GM23338 (cell line): ENCODE measurements around the gene SRP54. TPM values are rescaled to one million over a fixed set of nuclear protein-coding genes. Genes with fewer than 3 reads are reported as not detected.

Source experiments
- ATAC-seq: fragments of 200-7000 bp; cut with Tn5 transposase; 3 replicates; pipeline ENCODE4 v1.9.1; 2020
- DNase-seq: peaks from one replicate; pipeline ENCODE4 v3.0.0-alpha.2; 2015; ENCODE audit warnings: low spot score
- H2AFZ ChIP-seq: fragments of 200-600 bp; sonication (generic); 2 replicates; pipeline ENCODE4 v1.8.0; 2016; ENCODE audit warnings: antibody characterized with exemption, mild to moderate bottlenecking, moderate library complexity
- H3F3A ChIP-seq: fragments of 200-600 bp; sonication (generic); replicated peaks from 2 replicates; pipeline ENCODE4 v1.8.0; 2017; ENCODE audit warnings: antibody characterized with exemption, mixed run types, low read depth
- H3K27ac ChIP-seq: fragments of 200-600 bp; sonication (generic); 2 replicates; pipeline ENCODE4 v1.6.1; 2016; ENCODE audit warnings: low read depth
- H3K27me3 ChIP-seq: fragments of 200-600 bp; sonication (generic); 2 replicates; pipeline ENCODE4 v1.8.0; 2016; ENCODE audit warnings: mild to moderate bottlenecking, mixed run types, moderate library complexity; ENCODE audit not compliant: insufficient read depth
- H3K36me3 ChIP-seq: fragments of 200-600 bp; sonication (generic); 2 replicates; pipeline ENCODE4 v1.8.0; 2016; ENCODE audit warnings: mild to moderate bottlenecking; ENCODE audit not compliant: insufficient read depth
- H3K4me1 ChIP-seq: fragments of 200-600 bp; sonication (generic); 2 replicates; pipeline ENCODE4 v1.8.0; 2016; ENCODE audit warnings: mild to moderate bottlenecking, moderate library complexity; ENCODE audit not compliant: insufficient read depth
- H3K4me2 ChIP-seq: fragments of 200-600 bp; sonication (generic); 2 replicates; pipeline ENCODE4 v1.7.1; 2017; ENCODE audit warnings: mixed run types
- H3K4me3 ChIP-seq: fragments of 200-600 bp; sonication (generic); 2 replicates; pipeline ENCODE4 v1.6.1; 2016; ENCODE audit warnings: mixed run types
- H3K79me2 ChIP-seq: fragments of 200-600 bp; sonication (generic); replicated peaks from 2 replicates; pipeline ENCODE4 v1.8.0; 2017; ENCODE audit warnings: mild to moderate bottlenecking; ENCODE audit not compliant: insufficient read depth
- H3K9me2 ChIP-seq: fragments of 200-600 bp; sonication (generic); 2 replicates; pipeline ENCODE4 v1.8.0; 2017; ENCODE audit not compliant: insufficient read depth
- H4K20me1 ChIP-seq: fragments of 200-600 bp; sonication (generic); replicated peaks from 2 replicates; pipeline ENCODE4 v1.8.0; 2017; ENCODE audit warnings: mild to moderate bottlenecking; ENCODE audit not compliant: insufficient read depth
- H3K27ac Mint-ChIP-seq: 2 replicates; pipeline ENCODE4 v1.8.0; 2020; ENCODE audit warnings: inconsistent platforms, mild to moderate bottlenecking, moderate library complexity, mixed read lengths
- H3K27me3 Mint-ChIP-seq: 3 replicates; pipeline ENCODE4 v1.8.0; 2022; ENCODE audit warnings: low read depth, mild to moderate bottlenecking, moderate library complexity, mixed read lengths, inconsistent platforms; ENCODE audit not compliant: insufficient read depth, poor library complexity
- H3K36me3 Mint-ChIP-seq: 3 replicates; pipeline ENCODE4 v1.8.0; 2021; ENCODE audit warnings: low read depth, mild to moderate bottlenecking, inconsistent platforms, moderate library complexity, mixed read lengths
- H3K4me1 Mint-ChIP-seq: 3 replicates; pipeline ENCODE4 v1.8.0; 2020; ENCODE audit warnings: mild to moderate bottlenecking, inconsistent platforms, mixed read lengths
- H3K4me3 Mint-ChIP-seq: 3 replicates; pipeline ENCODE4 v1.8.0; 2021; ENCODE audit warnings: moderate library complexity, mild to moderate bottlenecking, inconsistent platforms, mixed read lengths
- H3K9me3 Mint-ChIP-seq: 3 replicates; pipeline ENCODE4 v1.8.0; 2020; ENCODE audit warnings: moderate library complexity, mild to moderate bottlenecking, inconsistent platforms, mixed read lengths
- CREB1 ChIP-seq: fragments of 250-450 bp; sonication (Bioruptor Pico); IDR thresholded peaks from 2 replicates; pipeline ENCODE4 v1.5.0; 2020; ENCODE audit warnings: low read depth, mild to moderate bottlenecking, moderate library complexity
- EZH2phosphoT487 ChIP-seq: fragments of 200-600 bp; sonication (generic); IDR thresholded peaks from one replicate; pipeline ENCODE4 v1.8.1; 2018; ENCODE audit warnings: antibody characterized with exemption; ENCODE audit not compliant: unreplicated experiment
- NANOG ChIP-seq: IDR thresholded peaks from 2 replicates; pipeline ENCODE4 v1.6.1; 2016; ENCODE audit warnings: antibody characterized with exemption, borderline replicate concordance
- POLR2AphosphoS5 ChIP-seq: IDR thresholded peaks from 2 replicates; pipeline ENCODE4 v1.6.1; 2016; ENCODE audit warnings: antibody characterized with exemption, low read depth
- REST ChIP-seq: IDR thresholded peaks from one replicate; pipeline ENCODE4 v1.6.1; 2018; ENCODE audit warnings: antibody characterized with exemption; ENCODE audit not compliant: unreplicated experiment
- STAT1 ChIP-seq: IDR thresholded peaks from one replicate; pipeline ENCODE4 v1.6.1; 2016; ENCODE audit warnings: antibody characterized with exemption; ENCODE audit not compliant: unreplicated experiment
- ZNF331 ChIP-seq: fragments of 250-450 bp; sonication (Bioruptor Pico); IDR thresholded peaks from 2 replicates; pipeline ENCODE4 v1.5.0; 2020; ENCODE audit warnings: low read depth, mild to moderate bottlenecking, moderate library complexity
- polyA plus RNA-seq: library from polyadenylated mRNA; unstranded; fragments of >200 nt; fragmentation: Nextera tagmentation; extraction: Ambion mirVana; gene quantifications from 2 replicates; pipeline ENCODE4 v1.2.1, GENCODE V29; 2016
- total RNA-seq: library from RNA; depleted of rRNA; stranded (reverse); fragments of >200 nt; shearing (Covaris generic); gene quantifications from 2 replicates; pipeline ENCODE4 v1.2.3, GENCODE V29; 2014
- TF ChIP-seq, protein P1 (sequence below): IDR thresholded peaks from 2 replicates; pipeline ENCODE4 v1.6.1; 2016; ENCODE audit warnings: antibody characterized with exemption
- TF ChIP-seq, protein P2 (sequence below), 2 experiments: fragments of 200-600 bp in 1 of 2; sonication (generic) in 1 of 2; conservative IDR thresholded peaks; 2 replicates each; pipeline versions ENCODE4 v1.5.1 to v1.6.1; 2016 to 2017; ENCODE audit warnings: antibody characterized with exemption in 2 of 2, low read depth in 2 of 2, mild to moderate bottlenecking in 2 of 2, moderate library complexity in 1 of 2

The SRP54 gene
- total and polyA plus RNA-seq, 2 experiments from 2014 or later, result 60.4 to 77.5 TPM

GRCh38 chr14:34937442-34937841 is 45.4 kb upstream of the SRP54 start:
- DNase-seq (no peak), ATAC-seq (no peak)
- no peak overlapping the region; the same call in 1 of the 2 replicates for H3K27ac ChIP-seq
- H4K20me1 ChIP-seq, result no peaks in the 10 kb centered on the region
- H3K4me3 ChIP-seq, result no peak overlapping the region
- no peaks in the 10 kb centered on the region for H3K4me1 ChIP-seq
- TF ChIP-seq POLR2AphosphoS5 (no peak), ZNF331 (no peak), NANOG (no peak), EZH2phosphoT487 (no peak), REST (no peak), CREB1 (CRISPR knock-in tag) (no peak)
- TF ChIP-seq, protein P1, sequence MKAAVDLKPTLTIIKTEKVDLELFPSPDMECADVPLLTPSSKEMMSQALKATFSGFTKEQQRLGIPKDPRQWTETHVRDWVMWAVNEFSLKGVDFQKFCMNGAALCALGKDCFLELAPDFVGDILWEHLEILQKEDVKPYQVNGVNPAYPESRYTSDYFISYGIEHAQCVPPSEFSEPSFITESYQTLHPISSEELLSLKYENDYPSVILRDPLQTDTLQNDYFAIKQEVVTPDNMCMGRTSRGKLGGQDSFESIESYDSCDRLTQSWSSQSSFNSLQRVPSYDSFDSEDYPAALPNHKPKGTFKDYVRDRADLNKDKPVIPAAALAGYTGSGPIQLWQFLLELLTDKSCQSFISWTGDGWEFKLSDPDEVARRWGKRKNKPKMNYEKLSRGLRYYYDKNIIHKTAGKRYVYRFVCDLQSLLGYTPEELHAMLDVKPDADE, result no peak
- TF ChIP-seq, protein P2, sequence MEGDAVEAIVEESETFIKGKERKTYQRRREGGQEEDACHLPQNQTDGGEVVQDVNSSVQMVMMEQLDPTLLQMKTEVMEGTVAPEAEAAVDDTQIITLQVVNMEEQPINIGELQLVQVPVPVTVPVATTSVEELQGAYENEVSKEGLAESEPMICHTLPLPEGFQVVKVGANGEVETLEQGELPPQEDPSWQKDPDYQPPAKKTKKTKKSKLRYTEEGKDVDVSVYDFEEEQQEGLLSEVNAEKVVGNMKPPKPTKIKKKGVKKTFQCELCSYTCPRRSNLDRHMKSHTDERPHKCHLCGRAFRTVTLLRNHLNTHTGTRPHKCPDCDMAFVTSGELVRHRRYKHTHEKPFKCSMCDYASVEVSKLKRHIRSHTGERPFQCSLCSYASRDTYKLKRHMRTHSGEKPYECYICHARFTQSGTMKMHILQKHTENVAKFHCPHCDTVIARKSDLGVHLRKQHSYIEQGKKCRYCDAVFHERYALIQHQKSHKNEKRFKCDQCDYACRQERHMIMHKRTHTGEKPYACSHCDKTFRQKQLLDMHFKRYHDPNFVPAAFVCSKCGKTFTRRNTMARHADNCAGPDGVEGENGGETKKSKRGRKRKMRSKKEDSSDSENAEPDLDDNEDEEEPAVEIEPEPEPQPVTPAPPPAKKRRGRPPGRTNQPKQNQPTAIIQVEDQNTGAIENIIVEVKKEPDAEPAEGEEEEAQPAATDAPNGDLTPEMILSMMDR (conservative IDR thresholded peaks at IDR 0.05; ENCODE audit: low read depth in 2 of 2), result no peak
- Mint-ChIP-seq H3K9me3 (peaks cover 7% of the 10 kb centered on the region; the same call in 2 of the 3 replicates), H3K27me3 (peaks cover 3% of the 10 kb centered on the region), H3K4me1 (no peaks in the 10 kb centered on the region), H3K4me3 (no peak overlapping the region), H3K36me3 (peaks cover 7% of the 10 kb centered on the region), H3K27ac (no peak overlapping the region)
- no peak overlapping the region for H2AFZ ChIP-seq
- no peaks in the 10 kb centered on the region for H3K36me3 ChIP-seq
- no peak overlapping the region for H3K4me2 ChIP-seq
- H3K79me2 ChIP-seq, result no peaks in the 10 kb centered on the region
- no peaks in the 10 kb centered on the region for H3F3A ChIP-seq
- H3K27me3 ChIP-seq, result no peaks in the 10 kb centered on the region
- 0 out of 2 replicates have a peak, but pooled peaks cover 3% of the 10 kb centered on the region for H3K9me2 ChIP-seq

GRCh38 chr14:34937876-34938275 is 44.9 kb upstream of the SRP54 start:
- H3F3A ChIP-seq, result no peaks in the 10 kb centered on the region

More at GRCh38 chr14:34937876-34938275, 44.9 kb upstream of the SRP54 start:
- Mint-ChIP-seq H3K36me3 (peaks cover 7% of the 10 kb centered on the region), H3K27ac (no peak overlapping the region), H3K4me3 (no peak overlapping the region), H3K9me3 (peaks cover 7% of the 10 kb centered on the region; the same call in 2 of the 3 replicates), H3K4me1 (no peaks in the 10 kb centered on the region), H3K27me3 (peaks cover 3% of the 10 kb centered on the region)
- H3K4me2 ChIP-seq, result no peak overlapping the region
- H2AFZ ChIP-seq, result no peak overlapping the region
- H3K79me2 ChIP-seq, result no peaks in the 10 kb centered on the region
- ATAC-seq (no peak), DNase-seq (no peak)
- H3K27ac ChIP-seq, result no peak overlapping the region
- H3K9me2 ChIP-seq, result 0 out of 2 replicates have a peak, but pooled peaks cover 4% of the 10 kb centered on the region
- no peaks in the 10 kb centered on the region for H3K27me3 ChIP-seq
- H3K4me3 ChIP-seq, result no peak overlapping the region
- H3K36me3 ChIP-seq, result no peaks in the 10 kb centered on the region
- H3K4me1 ChIP-seq, result no peaks in the 10 kb centered on the region
- no peaks in the 10 kb centered on the region for H4K20me1 ChIP-seq
- TF ChIP-seq STAT1 (no peak), POLR2AphosphoS5 (no peak), REST (no peak), ZNF331 (no peak)
